ENCODE data around the gene NTPCR. TPM values are rescaled to one million over a fixed set of nuclear protein-coding genes. Genes with fewer than 3 reads are reported as not detected.

NTPCR gene
- total RNA-seq, 1 experiment from 2014 or later, result 34.2 TPM

GRCh38 chr1:232983375-232983774, 33.0 kb downstream of the NTPCR start:
- H3K79me2 ChIP-seq (ENCODE audit: insufficient read depth, low read length), result no peaks in the 10 kb centered on the region
- DNase-seq (ENCODE audit: low read depth, low spot score) (no peak), ATAC-seq (no peak)
- intact Hi-C loops (cut with micrococcal nuclease), result no loop called here
- H3K36me3 ChIP-seq (ENCODE audit: control insufficient read depth in 1 of 2, insufficient read depth in 2 of 2, low read length in 2 of 2), result no peaks in the 10 kb centered on the region
- H3K4me3 ChIP-seq (replicated peaks in 1 of 2; ENCODE audit: low read depth in 1 of 2, low read length in 2 of 2), result no peak overlapping the region
- no peak overlapping the region for H3K9ac ChIP-seq (ENCODE audit: low read length)
- no peak overlapping the region for H2AFZ ChIP-seq (ENCODE audit: low read depth, low read length, poor library complexity, severe bottlenecking)
- no peak overlapping the region for H3K4me2 ChIP-seq (ENCODE audit: low read length)
- no peaks in the 10 kb centered on the region for H3K9me2 ChIP-seq (ENCODE audit: insufficient read depth)
- no TSS peak for BruUV-seq (replicated peaks)
- ChIA-PET CTCF (no interaction called here), POLR2A (no interaction called here), RAD21 (ENCODE audit: low non-redundant PET in 1 of 2, low total read pairs in 2 of 2, uncharacterized antibody in 2 of 2, unreplicated experiment in 2 of 2) (no interaction called here)
- H3K27me3 ChIP-seq (ENCODE audit: insufficient read depth, low read length), result no peaks in the 10 kb centered on the region
- no peak overlapping the region for H3K27ac ChIP-seq (ENCODE audit: low read depth, low read length)
- no peak for TF ChIP-seq POLR2AphosphoS5 (IDR thresholded peaks at IDR 0.05; ENCODE audit: low read depth, low read length)
- TF ChIP-seq CEBPB (IDR thresholded peaks at IDR 0.05; ENCODE audit: low read depth), result no peak
- TF ChIP-seq ELF1 (IDR thresholded peaks at IDR 0.05; ENCODE audit: borderline replicate concordance, low read depth), result no peak
- TF ChIP-seq EGR1 (IDR thresholded peaks at IDR 0.05; ENCODE audit: low read depth), result no peak
- TF ChIP-seq SRF (IDR thresholded peaks at IDR 0.05; ENCODE audit: low read depth), result no peak
- H4K20me1 ChIP-seq (ENCODE audit: insufficient read depth), result no peaks in the 10 kb centered on the region
- H3K4me1 ChIP-seq (ENCODE audit: control insufficient read depth in 1 of 2, insufficient read depth in 2 of 2, low read length in 2 of 2), result peaks cover under 1 to 3% of the 10 kb centered on the region in 2 experiments; a peak in 1 of 4 replicates
- no peaks in the 10 kb centered on the region for H3K9me3 ChIP-seq (ENCODE audit: control insufficient read depth in 1 of 2, insufficient read depth in 1 of 2, low read depth in 1 of 2, low read length in 2 of 2)

- CTCF ChIA-PET, result no interaction called here
- intact Hi-C loops (cut with micrococcal nuclease), result no loop called here
These were observed 33.6 kb downstream of the NTPCR start for GRCh38 chr1:232983817-232984567.

More at GRCh38 chr1:232983817-232984567, 33.6 kb downstream of the NTPCR start:
- H4K20me1 ChIP-seq (ENCODE audit: insufficient read depth), result no peaks in the 10 kb centered on the region
- H3K9me3 ChIP-seq (ENCODE audit: control insufficient read depth in 1 of 2, insufficient read depth in 1 of 2, low read depth in 1 of 2, low read length in 2 of 2), result no peaks in the 10 kb centered on the region
- DNase-seq (ENCODE audit: low read depth, low spot score) (no peak), ATAC-seq (no peak)
- no peak overlapping the region for H3K27ac ChIP-seq (ENCODE audit: low read depth, low read length)
- no peaks in the 10 kb centered on the region for H3K36me3 ChIP-seq (ENCODE audit: control insufficient read depth in 1 of 2, insufficient read depth in 2 of 2, low read length in 2 of 2)
- no peak overlapping the region for H3K4me2 ChIP-seq (ENCODE audit: low read length)
- H3K4me1 ChIP-seq (ENCODE audit: control insufficient read depth in 1 of 2, insufficient read depth in 2 of 2, low read length in 2 of 2), result peaks cover 5 to 8% of the 10 kb centered on the region in 2 experiments; a peak in 1 of 4 replicates
- no peak for TF ChIP-seq ZBTB33 (IDR thresholded peaks at IDR 0.05; ENCODE audit: extremely low read depth, insufficient replicate concordance, low read length)
- no peak for TF ChIP-seq ELF1 (IDR thresholded peaks at IDR 0.05; ENCODE audit: borderline replicate concordance, low read depth)
- no peak for TF ChIP-seq TCF7L2 (IDR thresholded peaks at IDR 0.05; ENCODE audit: borderline replicate concordance, extremely low read depth, insufficient read depth, insufficient read length)
- TF ChIP-seq MAX (IDR thresholded peaks at IDR 0.05), result no peak
- no peak for TF ChIP-seq EZH2 (IDR thresholded peaks at IDR 0.05)
- TF ChIP-seq CEBPB (IDR thresholded peaks at IDR 0.05; ENCODE audit: low read depth), result no peak
- no peak for TF ChIP-seq JUND (IDR thresholded peaks at IDR 0.05)
- no peak for TF ChIP-seq ZNF274 (IDR thresholded peaks at IDR 0.05; ENCODE audit: low read depth, low read length)
- no peak for TF ChIP-seq ATF3 (IDR thresholded peaks at IDR 0.05)
- TF ChIP-seq RAD21 (IDR thresholded peaks at IDR 0.05; ENCODE audit: low read depth), result no peak
- TF ChIP-seq CBX3 (IDR thresholded peaks at IDR 0.05; ENCODE audit: low read depth), result no peak
- TF ChIP-seq EGR1 (IDR thresholded peaks at IDR 0.05; ENCODE audit: low read depth), result no peak
- no peaks in the 10 kb centered on the region for H3K27me3 ChIP-seq (ENCODE audit: insufficient read depth, low read length)
- H3K4me3 ChIP-seq (replicated peaks in 1 of 2; ENCODE audit: low read depth in 1 of 2, low read length in 2 of 2), result no peak overlapping the region
- no peak overlapping the region for H3K9ac ChIP-seq (ENCODE audit: low read length)
- H3K79me2 ChIP-seq (ENCODE audit: insufficient read depth, low read length), result no peaks in the 10 kb centered on the region
- ChIA-PET POLR2A (no interaction called here), RAD21 (ENCODE audit: low non-redundant PET in 1 of 2, low total read pairs in 2 of 2, uncharacterized antibody in 2 of 2, unreplicated experiment in 2 of 2) (no interaction called here)
- BruUV-seq (replicated peaks), result no TSS peak
- H3K9me2 ChIP-seq (ENCODE audit: insufficient read depth), result no peaks in the 10 kb centered on the region
- no peak overlapping the region for H2AFZ ChIP-seq (ENCODE audit: low read depth, low read length, poor library complexity, severe bottlenecking)

Data from HCT116 (cell line).